ENCODE data around the gene DND1. TPM values are rescaled to one million over a fixed set of nuclear protein-coding genes. Genes with fewer than 3 reads are reported as not detected.

DND1 gene
- total and polyA plus RNA-seq, 2 experiments from 2014 or later: 0.14 to 0.22 TPM

DNA sequence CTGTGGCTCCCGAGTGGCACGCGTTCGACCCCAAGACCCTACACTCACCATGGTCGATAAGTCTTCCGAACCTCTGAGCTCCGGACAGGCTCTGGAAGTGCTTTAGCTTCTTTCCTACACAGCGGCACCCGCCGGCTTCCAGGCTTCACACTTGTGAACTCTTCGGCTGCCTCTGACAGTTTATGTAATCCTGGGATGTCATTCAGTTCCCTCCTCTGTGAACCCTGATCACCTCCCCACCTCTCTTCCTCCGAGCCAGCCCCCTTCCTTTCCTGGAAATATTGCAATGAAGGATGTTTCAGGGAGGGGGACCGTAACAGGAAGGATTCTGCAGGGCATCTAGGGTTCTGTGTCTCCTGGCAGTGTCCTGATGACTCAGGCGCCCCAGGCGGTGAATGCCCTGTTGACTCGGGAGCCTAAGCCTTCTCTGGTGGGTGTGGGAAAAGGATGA lies 40.3 kb downstream of the DND1 start, which contains the start of gene CD14:
Gene CD14, minus strand, starts transcription at position 155 of the 451 bp plus-strand sequence. Its CDS starts 104 bp downstream, at position 51.
- H3F3A ChIP-seq (ENCODE audit: insufficient read depth): peaks cover 18% of the 10 kb centered on the region; the same call in 1 of the 2 replicates
- H3K36me3 ChIP-seq (ENCODE audit: low read depth): no peaks in the 10 kb centered on the region
- H3K4me2 ChIP-seq (ENCODE audit: unreplicated experiment): peak within 1 kb of the TSS; percentile 89
- H3K9me2 ChIP-seq (ENCODE audit: insufficient read depth): no peaks in the 10 kb centered on the region
- no peaks in the 10 kb centered on the region for H3K9me3 ChIP-seq (ENCODE audit: low read depth)
- H3K4me1 ChIP-seq (ENCODE audit: insufficient read depth): peaks cover 12% of the 10 kb centered on the region
- H3K9ac ChIP-seq: peak within 1 kb of the TSS; percentile 58
- no peak for TF ChIP-seq EZH2phosphoT487 (IDR thresholded peaks at IDR 0.05; ENCODE audit: insufficient read depth, low read depth)
- no peak for TF ChIP-seq EZH2 (IDR thresholded peaks at IDR 0.05; ENCODE audit: insufficient read depth, poor library complexity, severe bottlenecking)
- peak within 1 kb of the TSS; percentile 69 for H3K4me3 ChIP-seq
- no peaks in the 10 kb centered on the region for H3K79me2 ChIP-seq (ENCODE audit: insufficient read depth)
- H3K27me3 ChIP-seq (replicated peaks; ENCODE audit: insufficient read depth): no peaks in the 10 kb centered on the region
- H3K27ac ChIP-seq: peak within 1 kb of the TSS; percentile 22; the same call in 1 of the 2 replicates
- WGBS, 2 experiments (ENCODE audit: low coverage in 1 of 2, low lambda C conversion rate in 2 of 2, missing lambda C conversion rate in 2 of 2): 0 to 1% methylated on average over 16 of the region's 16 CpGs
- no peaks in the 10 kb centered on the region for H4K20me1 ChIP-seq (ENCODE audit: insufficient read depth)
- in situ Hi-C loops (cut with MboI): no loop called here
- peak within 1 kb of the TSS; percentile 87 for H2AFZ ChIP-seq
- DNase-seq: peak; percentile 86

- Histone ChIP-seq H3K36me3 (ENCODE audit: low read depth) (no peaks in the 10 kb centered on the region), H3K4me1 (ENCODE audit: insufficient read depth) (peaks cover 12% of the 10 kb centered on the region), H3K9me3 (ENCODE audit: low read depth) (no peaks in the 10 kb centered on the region), H3K9ac (peak overlapping the region; percentile 58), H2AFZ (peak overlapping the region; percentile 87), H3K4me2 (ENCODE audit: unreplicated experiment) (peak overlapping the region; percentile 89), H3K79me2 (ENCODE audit: insufficient read depth) (no peaks in the 10 kb centered on the region), H3K4me3 (peak overlapping the region; percentile 69), H3K27ac (peak overlapping the region; percentile 22; the same call in 1 of the 2 replicates), H3K27me3 (replicated peaks; ENCODE audit: insufficient read depth) (no peaks in the 10 kb centered on the region), H3F3A (ENCODE audit: insufficient read depth) (peaks cover 18% of the 10 kb centered on the region; the same call in 1 of the 2 replicates), H3K9me2 (ENCODE audit: insufficient read depth) (no peaks in the 10 kb centered on the region), H4K20me1 (ENCODE audit: insufficient read depth) (no peaks in the 10 kb centered on the region)
- DNase-seq: peak; percentile 73
- 1 to 2% methylated on average over 48 to 49 of the region's 51 CpGs for WGBS, 2 experiments (ENCODE audit: low coverage in 1 of 2, low lambda C conversion rate in 2 of 2, missing lambda C conversion rate in 2 of 2)
- in situ Hi-C loops (cut with MboI): no loop called here
- TF ChIP-seq EZH2phosphoT487 (IDR thresholded peaks at IDR 0.05; ENCODE audit: insufficient read depth, low read depth): no peak
- no peak for TF ChIP-seq EZH2 (IDR thresholded peaks at IDR 0.05; ENCODE audit: insufficient read depth, poor library complexity, severe bottlenecking)
These were observed 40.9 kb downstream of the DND1 start for GRCh38 chr5:140632366-140633020.

DNA sequence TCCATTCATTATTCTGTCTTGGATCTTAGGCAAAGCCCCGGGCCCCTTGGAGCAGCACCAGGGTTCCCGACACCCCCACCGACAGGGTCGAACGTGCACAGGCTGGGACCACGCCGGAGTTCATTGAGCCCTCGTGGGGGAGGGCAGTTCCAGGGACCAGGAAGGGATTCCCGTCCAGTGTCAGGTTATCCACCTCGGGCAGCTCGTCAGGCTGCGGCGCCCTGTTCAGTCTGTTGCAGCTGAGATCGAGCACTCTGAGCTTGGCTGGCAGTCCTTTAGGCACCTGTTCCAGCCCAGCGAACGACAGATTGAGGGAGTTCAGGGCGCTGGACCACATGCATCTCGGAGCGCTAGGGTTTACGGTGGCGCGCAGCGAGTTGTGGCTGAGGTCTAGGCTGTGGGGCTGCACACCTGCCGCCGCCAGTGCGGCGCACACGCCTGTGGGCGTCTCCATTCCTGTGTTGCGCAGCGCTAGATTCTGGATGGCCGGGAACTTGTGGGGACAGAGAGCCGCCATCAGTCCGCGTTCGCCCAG lies 41.5 kb downstream of the DND1 start:
- peak overlapping the region; percentile 87 for H2AFZ ChIP-seq
- H3K4me2 ChIP-seq (ENCODE audit: unreplicated experiment): peak overlapping the region; percentile 89
- H3K4me3 ChIP-seq: peak overlapping the region; percentile 69
- H3K4me1 ChIP-seq (ENCODE audit: insufficient read depth): peaks cover 12% of the 10 kb centered on the region
- WGBS, 2 experiments (ENCODE audit: low coverage in 1 of 2, low lambda C conversion rate in 2 of 2, missing lambda C conversion rate in 2 of 2): 24 to 26% methylated on average over 35 to 36 of the region's 36 CpGs
- peaks cover 18% of the 10 kb centered on the region; the same call in 1 of the 2 replicates for H3F3A ChIP-seq (ENCODE audit: insufficient read depth)
- no peaks in the 10 kb centered on the region for H3K9me3 ChIP-seq (ENCODE audit: low read depth)
- no peaks in the 10 kb centered on the region for H3K36me3 ChIP-seq (ENCODE audit: low read depth)
- H3K79me2 ChIP-seq (ENCODE audit: insufficient read depth): no peaks in the 10 kb centered on the region
- no peak overlapping the region for H3K27ac ChIP-seq
- H3K9me2 ChIP-seq (ENCODE audit: insufficient read depth): no peaks in the 10 kb centered on the region
- TF ChIP-seq EZH2 (IDR thresholded peaks at IDR 0.05; ENCODE audit: insufficient read depth, poor library complexity, severe bottlenecking) (no peak), EZH2phosphoT487 (IDR thresholded peaks at IDR 0.05; ENCODE audit: insufficient read depth, low read depth) (no peak)
- H3K9ac ChIP-seq: peak overlapping the region; percentile 58; the same call in 1 of the 2 replicates
- H3K27me3 ChIP-seq (replicated peaks; ENCODE audit: insufficient read depth): no peaks in the 10 kb centered on the region
- no peak for DNase-seq
- in situ Hi-C loops (cut with MboI): no loop called here
- no peaks in the 10 kb centered on the region for H4K20me1 ChIP-seq (ENCODE audit: insufficient read depth)

DNA sequence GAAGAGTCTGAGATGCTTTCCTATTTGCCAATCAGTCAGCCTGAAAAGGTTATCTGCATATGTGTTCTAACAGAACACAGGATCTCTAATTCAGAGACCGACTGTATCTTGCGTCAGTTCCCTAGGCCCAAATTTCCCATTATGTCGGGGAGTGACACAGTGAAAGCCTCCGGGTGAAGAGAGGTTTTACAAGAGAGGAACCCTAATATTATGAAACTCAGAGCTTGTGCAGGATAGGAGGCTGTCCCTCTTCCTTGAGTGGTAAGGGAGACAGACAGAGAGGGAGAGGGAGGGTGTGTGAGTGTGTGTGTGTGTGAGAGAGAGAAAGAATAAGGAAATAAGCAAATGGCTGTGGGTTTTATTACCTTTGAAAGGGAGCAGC lies 42.3 kb downstream of the DND1 start:
- Histone ChIP-seq H3F3A (ENCODE audit: insufficient read depth) (peaks cover 18% of the 10 kb centered on the region; the same call in 1 of the 2 replicates), H3K9ac (no peak overlapping the region), H2AFZ (no peak overlapping the region), H3K9me3 (ENCODE audit: low read depth) (no peaks in the 10 kb centered on the region), H3K27ac (no peak overlapping the region), H3K4me3 (no peak overlapping the region), H4K20me1 (ENCODE audit: insufficient read depth) (no peaks in the 10 kb centered on the region), H3K27me3 (replicated peaks; ENCODE audit: insufficient read depth) (no peaks in the 10 kb centered on the region), H3K79me2 (ENCODE audit: insufficient read depth) (no peaks in the 10 kb centered on the region), H3K36me3 (ENCODE audit: low read depth) (no peaks in the 10 kb centered on the region), H3K4me1 (ENCODE audit: insufficient read depth) (peaks cover 12% of the 10 kb centered on the region), H3K9me2 (ENCODE audit: insufficient read depth) (no peaks in the 10 kb centered on the region), H3K4me2 (ENCODE audit: unreplicated experiment) (no peak overlapping the region)
- WGBS, 2 experiments (ENCODE audit: low coverage in 1 of 2, low lambda C conversion rate in 2 of 2, missing lambda C conversion rate in 2 of 2): 83 to 89% methylated on average over 4 of the region's 4 CpGs
- in situ Hi-C loops (cut with MboI): no loop called here
- TF ChIP-seq EZH2phosphoT487 (IDR thresholded peaks at IDR 0.05; ENCODE audit: insufficient read depth, low read depth) (no peak), EZH2 (IDR thresholded peaks at IDR 0.05; ENCODE audit: insufficient read depth, poor library complexity, severe bottlenecking) (no peak)
- DNase-seq: no peak

Data from GM23248 (cell line).